ENCODE measurements around the gene SOWAHB. TPM values are rescaled to one million over a fixed set of nuclear protein-coding genes. Genes with fewer than 3 reads are reported as not detected.

SOWAHB gene
- total RNA-seq, 2 experiments from 2014 or later = not detected

- no peaks in the 10 kb centered on the region for H3K9me3 Mint-ChIP-seq
- intact Hi-C loops (cut with DNase I, micrococcal nuclease) = no loop called here
- Histone ChIP-seq H3K4me1 (ENCODE audit: insufficient read depth, low read length) (no peaks in the 10 kb centered on the region), H3K9me3 (ENCODE audit: control insufficient read depth in 1 of 2, insufficient read depth in 1 of 2, low read length in 2 of 2) (no peaks in the 10 kb centered on the region), H3K27me3 (ENCODE audit: control insufficient read depth in 1 of 2, insufficient read depth in 2 of 2, low read length in 2 of 2) (peaks cover 0 to 2% of the 10 kb centered on the region in 2 experiments), H3K27ac (ENCODE audit: low read depth in 1 of 2, low read length in 2 of 2) (no peak overlapping the region), H3K4me3 (ENCODE audit: low read length) (no peak overlapping the region), H3K36me3 (ENCODE audit: insufficient read depth, low read length) (no peaks in the 10 kb centered on the region)
- H3K4me1 Mint-ChIP-seq (ENCODE audit: low read depth) = peaks cover 5% of the 10 kb centered on the region
- ChIA-PET CTCF (no interaction called here), POLR2A (no interaction called here)
- no peaks in the 10 kb centered on the region for H3K36me3 Mint-ChIP-seq (ENCODE audit: low read depth)
- no peak for DNase-seq
- H3K27me3 Mint-ChIP-seq = peaks cover 4% of the 10 kb centered on the region
- no peak for TF ChIP-seq CTCF (IDR thresholded peaks at IDR 0.05)
- no peak overlapping the region for H3K4me3 Mint-ChIP-seq
- no peak overlapping the region for H3K27ac Mint-ChIP-seq
- no peak for ATAC-seq (ENCODE audit: poor library complexity)
These were observed 11.0 kb downstream of the SOWAHB start for GRCh38 chr4:76886848-76887441.

GRCh38 chr4:76886214-76886613 is 11.7 kb downstream of the SOWAHB start:
- no peak for ATAC-seq (ENCODE audit: poor library complexity)
- H3K27me3 ChIP-seq (ENCODE audit: control insufficient read depth in 1 of 2, insufficient read depth in 2 of 2, low read length in 2 of 2) = peaks cover 0 to 2% of the 10 kb centered on the region in 2 experiments
- TF ChIP-seq CTCF (IDR thresholded peaks at IDR 0.05) = no peak
- Mint-ChIP-seq H3K27ac (no peak overlapping the region), H3K9me3 (no peaks in the 10 kb centered on the region), H3K36me3 (ENCODE audit: low read depth) (no peaks in the 10 kb centered on the region), H3K4me1 (ENCODE audit: low read depth) (peaks cover 5% of the 10 kb centered on the region), H3K27me3 (no peaks in the 10 kb centered on the region), H3K4me3 (no peak overlapping the region)
- CTCF ChIA-PET = no interaction called here
- DNase-seq = no peak
- intact Hi-C loops (cut with DNase I, micrococcal nuclease) = no loop called here
- POLR2A ChIA-PET = no interaction called here
- H3K4me1 ChIP-seq (ENCODE audit: insufficient read depth, low read length) = no peaks in the 10 kb centered on the region
- H3K36me3 ChIP-seq (ENCODE audit: insufficient read depth, low read length) = no peaks in the 10 kb centered on the region
- H3K4me3 ChIP-seq (ENCODE audit: low read length) = no peak overlapping the region
- no peak overlapping the region for H3K27ac ChIP-seq (ENCODE audit: low read depth in 1 of 2, low read length in 2 of 2)
- no peaks in the 10 kb centered on the region for H3K9me3 ChIP-seq (ENCODE audit: control insufficient read depth in 1 of 2, insufficient read depth in 1 of 2, low read length in 2 of 2)

- no peaks in the 10 kb centered on the region for H3K36me3 Mint-ChIP-seq (ENCODE audit: low read depth)
- ChIA-PET POLR2A (no interaction called here), CTCF (no interaction called here)
- DNase-seq (no peak), ATAC-seq (ENCODE audit: poor library complexity) (no peak)
- no peaks in the 10 kb centered on the region for H3K9me3 ChIP-seq (ENCODE audit: control insufficient read depth in 1 of 2, insufficient read depth in 1 of 2, low read length in 2 of 2)
- H3K27ac Mint-ChIP-seq = no peak overlapping the region
- no peak overlapping the region for H3K4me3 Mint-ChIP-seq
- no peak overlapping the region for H3K4me3 ChIP-seq (ENCODE audit: low read length)
- H3K4me1 Mint-ChIP-seq (ENCODE audit: low read depth) = peaks cover 5% of the 10 kb centered on the region
- H3K9me3 Mint-ChIP-seq = no peaks in the 10 kb centered on the region
- no peaks in the 10 kb centered on the region for H3K36me3 ChIP-seq (ENCODE audit: insufficient read depth, low read length)
- H3K27me3 Mint-ChIP-seq = peaks cover 12% of the 10 kb centered on the region
- intact Hi-C loops (cut with DNase I, micrococcal nuclease) = no loop called here
- H3K27me3 ChIP-seq (ENCODE audit: control insufficient read depth in 1 of 2, insufficient read depth in 2 of 2, low read length in 2 of 2) = peaks cover 2% of the 10 kb centered on the region in 2 experiments
- H3K27ac ChIP-seq (ENCODE audit: low read depth in 1 of 2, low read length in 2 of 2) = no peak overlapping the region
- no peak for TF ChIP-seq CTCF (IDR thresholded peaks at IDR 0.05)
- no peaks in the 10 kb centered on the region for H3K4me1 ChIP-seq (ENCODE audit: insufficient read depth, low read length)
These were observed 14.8 kb downstream of the SOWAHB start for GRCh38 chr4:76883147-76883546.
